ENCODE results near the gene SLC16A3.

DNA sequence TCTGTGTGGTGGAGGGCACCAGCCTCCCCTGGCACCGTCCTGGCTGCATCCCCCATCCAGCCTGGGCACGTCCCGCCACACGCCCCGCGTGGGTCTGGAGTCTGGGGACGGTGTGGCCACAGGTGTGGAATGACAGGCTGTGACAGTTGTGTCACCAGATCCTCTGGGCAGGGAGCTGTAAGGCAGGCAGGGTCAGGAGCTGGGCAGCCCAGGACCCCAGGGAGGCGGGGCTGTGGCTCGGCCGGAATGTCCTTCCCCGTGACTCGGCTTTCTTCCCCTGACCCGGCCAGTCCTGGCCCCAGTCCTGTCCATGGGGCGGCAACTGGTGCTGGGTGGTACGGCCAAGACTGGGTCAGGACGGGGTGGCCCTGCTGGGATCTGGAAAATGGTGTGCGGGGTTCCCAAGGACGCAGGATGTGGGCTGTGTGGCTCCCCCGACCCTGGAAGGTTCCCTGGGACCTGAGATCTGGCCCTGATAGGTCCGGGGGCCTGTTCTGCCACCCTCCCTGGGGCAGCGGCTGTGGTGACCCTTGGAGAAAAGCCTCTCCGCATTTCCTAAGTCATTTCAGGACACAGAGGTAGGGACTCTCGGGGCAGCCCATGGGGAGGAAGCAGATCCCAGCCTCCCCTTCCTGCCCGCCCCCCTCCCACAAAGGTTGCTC is 3.3 kb upstream of the SLC16A3 start:
- TF ChIP-seq, protein P1, sequence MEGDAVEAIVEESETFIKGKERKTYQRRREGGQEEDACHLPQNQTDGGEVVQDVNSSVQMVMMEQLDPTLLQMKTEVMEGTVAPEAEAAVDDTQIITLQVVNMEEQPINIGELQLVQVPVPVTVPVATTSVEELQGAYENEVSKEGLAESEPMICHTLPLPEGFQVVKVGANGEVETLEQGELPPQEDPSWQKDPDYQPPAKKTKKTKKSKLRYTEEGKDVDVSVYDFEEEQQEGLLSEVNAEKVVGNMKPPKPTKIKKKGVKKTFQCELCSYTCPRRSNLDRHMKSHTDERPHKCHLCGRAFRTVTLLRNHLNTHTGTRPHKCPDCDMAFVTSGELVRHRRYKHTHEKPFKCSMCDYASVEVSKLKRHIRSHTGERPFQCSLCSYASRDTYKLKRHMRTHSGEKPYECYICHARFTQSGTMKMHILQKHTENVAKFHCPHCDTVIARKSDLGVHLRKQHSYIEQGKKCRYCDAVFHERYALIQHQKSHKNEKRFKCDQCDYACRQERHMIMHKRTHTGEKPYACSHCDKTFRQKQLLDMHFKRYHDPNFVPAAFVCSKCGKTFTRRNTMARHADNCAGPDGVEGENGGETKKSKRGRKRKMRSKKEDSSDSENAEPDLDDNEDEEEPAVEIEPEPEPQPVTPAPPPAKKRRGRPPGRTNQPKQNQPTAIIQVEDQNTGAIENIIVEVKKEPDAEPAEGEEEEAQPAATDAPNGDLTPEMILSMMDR (IDR thresholded peaks at IDR 0.05): no peak
- no peak for TF ChIP-seq POLR2A (IDR thresholded peaks at IDR 0.05)
